ENCODE data around the gene POLR2E. TPM values are rescaled to one million over a fixed set of nuclear protein-coding genes. Genes with fewer than 3 reads are reported as not detected.
A peak's percentile ranks its signal among the peaks of the same experiment; 100 is the strongest.

The POLR2E gene
- total and polyA plus RNA-seq, 5 experiments from 2014 or later = 88.0 to 233 (median 159) TPM

GRCh38 chr19:1123885-1124677, 28.9 kb upstream of the POLR2E start:
- DNase-seq (no peak), ATAC-seq (no peak)
- POLR2A ChIA-PET = interaction anchor here (0.5 to 1.6 kb wide), 4 partner anchors 13 to 145 kb away, joined by 3 to 7 read pairs (median 3); partner anchors contain the start of genes CIRBP and GPX4
- Mint-ChIP-seq H3K27me3 (no peaks in the 10 kb centered on the region), H3K36me3 (peaks cover 0 to 44% (median 3%) of the 10 kb centered on the region in 3 donors), H3K9me3 (no peaks in the 10 kb centered on the region), H3K4me3 (no peak overlapping the region), H3K27ac (no peak overlapping the region), H3K4me1 (peaks cover 0 to 11% (median 3%) of the 10 kb centered on the region in 4 donors)

- Mint-ChIP-seq H3K36me3 (peaks cover 0 to 51% (median 3%) of the 10 kb centered on the region in 3 donors), H3K9me3 (no peaks in the 10 kb centered on the region), H3K27ac (no peak overlapping the region), H3K4me1 (peaks cover 0 to 9% (median 3%) of the 10 kb centered on the region in 4 donors), H3K27me3 (no peaks in the 10 kb centered on the region), H3K4me3 (no peak overlapping the region)
- POLR2A ChIA-PET = interaction anchor here (0.5 to 1.6 kb wide), 4 partner anchors 12 to 146 kb away, joined by 3 to 7 read pairs (median 3); partner anchors contain the start of genes CIRBP and GPX4
- ATAC-seq = no peak
- DNase-seq = no peak
Measured at GRCh38 chr19:1123381-1123780, 28.2 kb upstream of the POLR2E start.

GRCh38 chr19:1122972-1123363, 27.8 kb upstream of the POLR2E start:
- DNase-seq = no peak
- POLR2A ChIA-PET = interaction anchor here (1.3 to 1.6 kb wide), 3 partner anchors 12 to 146 kb away, joined by 3 read pairs; partner anchors contain the start of genes CIRBP and GPX4
- peak overlapping the region in 1 of 10 donors; percentile 36 for H3K4me3 Mint-ChIP-seq

GRCh38 chr19:1122021-1122971, 27.1 kb upstream of the POLR2E start:
- no peak for ATAC-seq

More at GRCh38 chr19:1122972-1123363, 27.8 kb upstream of the POLR2E start:
- H3K9me3 Mint-ChIP-seq = no peaks in the 10 kb centered on the region
- no peak for ATAC-seq
- H3K4me1 Mint-ChIP-seq = peaks cover 0 to 9% (median 3%) of the 10 kb centered on the region in 4 donors
- peaks cover 0 to 54% (median 3%) of the 10 kb centered on the region in 3 donors for H3K36me3 Mint-ChIP-seq
- no peaks in the 10 kb centered on the region for H3K27me3 Mint-ChIP-seq
- peak overlapping the region in 2 of 10 donors; percentile 41 to 82 for H3K27ac Mint-ChIP-seq

GRCh38 chr19:1121395-1121794, 26.2 kb upstream of the POLR2E start:
- H3K4me1 Mint-ChIP-seq = peaks cover 0 to 5% (median 1%) of the 10 kb centered on the region in 4 donors
- peak overlapping the region in 2 of 10 donors; percentile 44 to 56 for H3K27ac Mint-ChIP-seq
- H3K9me3 Mint-ChIP-seq = no peaks in the 10 kb centered on the region
- no peaks in the 10 kb centered on the region for H3K27me3 Mint-ChIP-seq
- DNase-seq = no peak
- no peak overlapping the region for H3K4me3 Mint-ChIP-seq
- no peak for ATAC-seq
- H3K36me3 Mint-ChIP-seq = peaks cover 0 to 52% (median 3%) of the 10 kb centered on the region in 3 donors
- POLR2A ChIA-PET = no interaction called here

More at GRCh38 chr19:1122021-1122971, 27.1 kb upstream of the POLR2E start:
- Mint-ChIP-seq H3K27me3 (no peaks in the 10 kb centered on the region), H3K36me3 (peaks cover 0 to 57% (median 3%) of the 10 kb centered on the region in 3 donors), H3K4me1 (peaks cover 0 to 5% (median 2%) of the 10 kb centered on the region in 4 donors), H3K9me3 (no peaks in the 10 kb centered on the region), H3K27ac (peak overlapping the region in 2 of 10 donors; percentile 41 to 82), H3K4me3 (peak overlapping the region in 1 of 10 donors; percentile 36)
- DNase-seq = no peak
- POLR2A ChIA-PET = interaction anchor here (1.6 kb wide), 1 partner anchor 11 kb away, joined by 3 read pairs; no protein-coding TSS in a partner anchor

- no peak for ATAC-seq
- Mint-ChIP-seq H3K36me3 (peaks cover 0 to 43% (median 0%) of the 10 kb centered on the region in 3 donors), H3K4me3 (no peak overlapping the region), H3K4me1 (peaks cover 0 to 2% (median 0%) of the 10 kb centered on the region in 4 donors), H3K9me3 (no peaks in the 10 kb centered on the region), H3K27ac (no peak overlapping the region), H3K27me3 (no peaks in the 10 kb centered on the region)
- POLR2A ChIA-PET = no interaction called here
- DNase-seq = no peak
Measured at GRCh38 chr19:1119475-1120217, 24.5 kb upstream of the POLR2E start.

- H3K4me1 Mint-ChIP-seq = peaks cover 0 to 2% (median 0%) of the 10 kb centered on the region in 4 donors
- ATAC-seq (no peak), DNase-seq (no peak)
- no peak overlapping the region for H3K4me3 Mint-ChIP-seq
- no peaks in the 10 kb centered on the region for H3K27me3 Mint-ChIP-seq
- H3K36me3 Mint-ChIP-seq = peaks cover 0 to 41% (median 0%) of the 10 kb centered on the region in 3 donors
- H3K27ac Mint-ChIP-seq = peak overlapping the region in 1 of 10 donors; percentile 15
- POLR2A ChIA-PET = no interaction called here
- no peaks in the 10 kb centered on the region for H3K9me3 Mint-ChIP-seq
Measured at GRCh38 chr19:1118999-1119398, 23.8 kb upstream of the POLR2E start.

- Mint-ChIP-seq H3K27ac (peak overlapping the region in 1 of 10 donors; percentile 68), H3K4me1 (peaks cover 0 to 7% (median 1%) of the 10 kb centered on the region in 4 donors), H3K27me3 (no peaks in the 10 kb centered on the region), H3K9me3 (no peaks in the 10 kb centered on the region), H3K4me3 (no peak overlapping the region), H3K36me3 (peaks cover 0 to 39% (median 0%) of the 10 kb centered on the region in 3 donors)
- DNase-seq (no peak), ATAC-seq (no peak)
- POLR2A ChIA-PET = interaction anchor here (1.2 kb wide), 1 partner anchor 13 kb away, joined by 4 read pairs; no protein-coding TSS in a partner anchor
Measured at GRCh38 chr19:1117654-1118053, 22.5 kb upstream of the POLR2E start.

- POLR2A ChIA-PET = interaction anchor here (0.6 kb wide), 2 partner anchors 8 to 83 kb away, joined by 3 read pairs; no protein-coding TSS in a partner anchor
Measured at GRCh38 chr19:1116726-1117581, 21.8 kb upstream of the POLR2E start.

GRCh38 chr19:1115646-1116420, 20.7 kb upstream of the POLR2E start:
- no peak overlapping the region for H3K27ac Mint-ChIP-seq
- DNase-seq (no peak), ATAC-seq (no peak)
- H3K9me3 Mint-ChIP-seq = no peaks in the 10 kb centered on the region
- H3K4me1 Mint-ChIP-seq = peaks cover 0 to 7% (median 1%) of the 10 kb centered on the region in 4 donors
- no peak overlapping the region for H3K4me3 Mint-ChIP-seq
- POLR2A ChIA-PET = interaction anchor here (0.5 kb wide), 1 partner anchor 66 kb away, joined by 3 read pairs; no protein-coding TSS in a partner anchor
- H3K27me3 Mint-ChIP-seq = no peaks in the 10 kb centered on the region
- peaks cover 0 to 31% (median 0%) of the 10 kb centered on the region in 3 donors for H3K36me3 Mint-ChIP-seq

More at GRCh38 chr19:1116726-1117581, 21.8 kb upstream of the POLR2E start:
- Mint-ChIP-seq H3K4me3 (no peak overlapping the region), H3K27ac (no peak overlapping the region), H3K9me3 (no peaks in the 10 kb centered on the region), H3K27me3 (no peaks in the 10 kb centered on the region), H3K36me3 (peaks cover 0 to 40% (median 0%) of the 10 kb centered on the region in 3 donors), H3K4me1 (peaks cover 0 to 7% (median 1%) of the 10 kb centered on the region in 4 donors)
- DNase-seq = no peak
- ATAC-seq = no peak
